K562 (cell line): ENCODE results near the gene SPOCK2. TPM values are rescaled to one million over a fixed set of nuclear protein-coding genes. Genes with fewer than 3 reads are reported as not detected.

Experiments
- ATAC-seq: fragments of 200-7000 bp; cut with Tn5 transposase; 3 replicates; pipeline ENCODE4 v1.9.1; 2020; ENCODE audit warnings: moderate library complexity
- BruUV-seq: library from RNA; stranded (reverse); fragments of 400-500 nt; replicated peaks from 2 replicates; lab custom pipeline; 2021; lab: Mats Ljungman, UMichigan
- CTCF ChIA-PET: fragments of 300-600 bp; formaldehyde crosslinking; extraction: SDS; loops from one replicate; lab custom pipeline; 2021; ENCODE audit warnings: low intra/inter-chr PET ratio; lab: Yijun Ruan, JAX
- POLR2A ChIA-PET: fragments of 300-600, 350-650 bp; sonication (Branson Sonifier 250); formaldehyde crosslinking; extraction: SDS; loops from one replicate; lab custom pipeline; 2021; ENCODE audit warnings: antibody characterized with exemption, inconsistent platforms; lab: Yijun Ruan, JAX
- DNase-seq, 4 experiments: peaks; one replicate each; pipeline versions ENCODE4 v3.0.0 to v3.0.0-alpha.2; 2011 to 2018; ENCODE audit warnings: low spot score in 3 of 4, mixed read lengths in 3 of 4; ENCODE audit errors: extremely low read depth in 1 of 4
- FAIRE-seq: peaks from 2 replicates; lab custom pipeline; 2011; peaks lifted over from hg19 to GRCh38; lab: Jason Lieb, UNC
- H2AFZ ChIP-seq: 2 replicates; pipeline ENCODE4 v1.6.0; 2011; ENCODE audit warnings: low read depth, low read length, control low read depth, inconsistent platforms
- H3K27ac ChIP-seq: fragments of 200-600 bp; 3 replicates; pipeline ENCODE4 v1.8.0; 2011; ENCODE audit warnings: low read depth, mild to moderate bottlenecking, control low read depth, inconsistent platforms, low read length, moderate library complexity, mixed read lengths; ENCODE audit errors: extremely low read depth
- H3K27me3 ChIP-seq, 2 experiments: fragments of 300-600 bp in 1 of 2; 2 replicates in 1 of 2; 3 replicates in 1 of 2; pipeline versions ENCODE4 v1.6.0 to v1.8.0; 2011; ENCODE audit warnings: inconsistent platforms in 2 of 2, low read length in 2 of 2, mild to moderate bottlenecking in 1 of 2, mixed read lengths in 1 of 2, moderate library complexity in 1 of 2; ENCODE audit not compliant: control insufficient read depth in 2 of 2, insufficient read depth in 2 of 2
- H3K36me3 ChIP-seq: fragments of 300-600 bp; 3 replicates; pipeline ENCODE4 v1.8.0; 2011; ENCODE audit warnings: mild to moderate bottlenecking, low read length, inconsistent platforms; ENCODE audit not compliant: control insufficient read depth, insufficient read depth
- H3K4me1 ChIP-seq, 2 experiments: fragments of 200-600 bp in 1 of 2; replicated peaks in 1 of 2; 2 replicates in 1 of 2; 3 replicates in 1 of 2; pipeline versions ENCODE4 v1.5.1 to v1.8.0; 2011; ENCODE audit warnings: inconsistent platforms in 2 of 2, low read length in 2 of 2, mild to moderate bottlenecking in 1 of 2, mixed read lengths in 1 of 2, moderate library complexity in 1 of 2; ENCODE audit not compliant: control insufficient read depth in 2 of 2, insufficient read depth in 2 of 2
- H3K4me2 ChIP-seq: 2 replicates; pipeline ENCODE4 v1.6.1; 2011; ENCODE audit warnings: low read length, control low read depth, inconsistent platforms, mixed read lengths; ENCODE audit not compliant: insufficient read depth
- H3K4me3 ChIP-seq: fragments of 200-600 bp; sonication (generic), shearing (Covaris generic); 2 replicates; pipeline ENCODE4 v1.5.1; 2016; ENCODE audit warnings: control low read depth, inconsistent platforms
- H3K79me2 ChIP-seq: fragments of 200-600 bp; 3 replicates; pipeline ENCODE4 v1.8.0; 2011; ENCODE audit warnings: low read length, inconsistent platforms; ENCODE audit not compliant: control insufficient read depth, insufficient read depth
- H3K9ac ChIP-seq, 2 experiments: 2 replicates each; pipeline versions ENCODE4 v1.6.0 to v1.6.1; 2011; ENCODE audit warnings: low read depth in 2 of 2, low read length in 2 of 2, control low read depth in 1 of 2, inconsistent platforms in 1 of 2, mild to moderate bottlenecking in 1 of 2, mixed read lengths in 1 of 2; ENCODE audit not compliant: insufficient read depth in 1 of 2
- H3K9me1 ChIP-seq: one replicate; pipeline ENCODE4 v1.6.0; 2011; ENCODE audit warnings: inconsistent platforms, mild to moderate bottlenecking, low read length, moderate library complexity; ENCODE audit not compliant: control insufficient read depth, insufficient read depth
- H3K9me3 ChIP-seq: replicated peaks from 2 replicates; pipeline ENCODE4 v1.5.1; 2011; ENCODE audit warnings: low read depth, low read length, inconsistent platforms; ENCODE audit not compliant: control insufficient read depth, insufficient read depth
- H4K20me1 ChIP-seq: replicated peaks from 2 replicates; pipeline ENCODE4 v1.6.1; 2011; ENCODE audit warnings: low read length, inconsistent platforms, mixed read lengths; ENCODE audit not compliant: control insufficient read depth, insufficient read depth
- ARID3B ChIP-seq: fragments of 250-450 bp; sonication (Bioruptor Pico); IDR thresholded peaks from 2 replicates; pipeline ENCODE4 v1.4.0; 2020; ENCODE audit warnings: borderline replicate concordance
- ATF3 ChIP-seq, 2 experiments: fragments of 450-650 bp in 1 of 2; sonication (generic) in 1 of 2; formaldehyde crosslinking in 1 of 2; IDR thresholded peaks in 1 of 2; conservative IDR thresholded peaks in 1 of 2; 2 replicates each; pipeline versions ENCODE4 v1.6.1 to v1.8.1; 2016 to 2023; ENCODE audit warnings: mild to moderate bottlenecking in 2 of 2, moderate library complexity in 2 of 2, inconsistent platforms in 1 of 2, missing genetic modification reagents in 1 of 2
- BCLAF1 ChIP-seq, 2 experiments: fragments of 450-650 bp in 1 of 2; IDR thresholded peaks; 2 replicates each; pipeline ENCODE4 v1.6.1; 2011 to 2017; ENCODE audit warnings: low read depth in 2 of 2, antibody characterized with exemption in 1 of 2, borderline replicate concordance in 1 of 2, low read length in 1 of 2, mild to moderate bottlenecking in 1 of 2, mixed read lengths in 1 of 2; ENCODE audit not compliant: control insufficient read depth in 1 of 2
- C11orf30 ChIP-seq: fragments of 450-650 bp; IDR thresholded peaks from 2 replicates; pipeline ENCODE4 v1.6.1; 2016; ENCODE audit warnings: low read depth, mild to moderate bottlenecking
- CBX8 ChIP-seq: fragments of 200-600 bp; sonication (generic); IDR thresholded peaks from 2 replicates; pipeline ENCODE4 v1.6.1; 2012; ENCODE audit warnings: borderline replicate concordance, mixed run types, low read depth, mild to moderate bottlenecking, moderate library complexity, mixed read lengths, low read length, control low read depth, inconsistent platforms; ENCODE audit not compliant: poor library complexity, severe bottlenecking; ENCODE audit errors: extremely low read depth
- DPF2 ChIP-seq: fragments of 450-650 bp; IDR thresholded peaks from 2 replicates; pipeline ENCODE4 v1.6.1; 2016
- GTF2B ChIP-seq: IDR thresholded peaks from 2 replicates; pipeline ENCODE4 v1.6.1; 2011; ENCODE audit not compliant: insufficient read length; ENCODE audit errors: extremely low read depth
- MAFG ChIP-seq: fragments of 450-650 bp; conservative IDR thresholded peaks from 2 replicates; pipeline ENCODE4 v1.6.1; 2016; ENCODE audit warnings: missing genetic modification characterization, missing compliant biosample characterization
- NFE2 ChIP-seq: IDR thresholded peaks from 2 replicates; pipeline ENCODE4 v1.6.1; 2014; ENCODE audit warnings: antibody characterized with exemption, low read depth
- ZNF133 ChIP-seq: fragments of 250-450 bp; sonication (Bioruptor Pico); IDR thresholded peaks from 2 replicates; pipeline ENCODE4 v1.4.0; 2020; ENCODE audit warnings: mild to moderate bottlenecking
- ZNF316 ChIP-seq: fragments of 450-650 bp; IDR thresholded peaks from 2 replicates; pipeline ENCODE4 v1.6.1; 2016
- WGBS: fragments of 100-300 bp; shearing (Covaris generic); methylation state at CpG from one replicate; pipeline ENCODE4 v1.1.6; 2016; ENCODE audit warnings: low coverage, mixed read lengths; ENCODE audit not compliant: insufficient coverage; ENCODE audit errors: missing lambda C conversion rate; 5-methylcytosine and 5-hydroxymethylcytosine counted together
- in situ Hi-C: fragments of 300-500 bp; cut with MboI; formaldehyde crosslinking; loops from 4 replicates; pipeline ENCODE4 v1.15.0; 2018; ENCODE audit warnings: inconsistent platforms, mixed read lengths
- intact Hi-C: fragments of 100-400 bp; cut with micrococcal nuclease; formaldehyde crosslinking; loops from 2 replicates; pipeline ENCODE4 v1.14.2; 2022
- polyA plus RNA-seq, 8 experiments: library from polyadenylated mRNA; depleted of rRNA in 4 of 8; stranded (reverse) in 5 of 8; unstranded in 3 of 8; fragments of >200 nt; fragmentation: Nextera tagmentation in 2 of 8; fragmentation: Illumina TruSeq in 1 of 8; extraction: Ambion mirVana in 2 of 8; extraction: Trizol in 1 of 8; gene quantifications; 2 replicates each; pipeline versions ENCODE4 v1.2.1 to v1.2.3, GENCODE V29; 2011 to 2014; ENCODE audit warnings: inconsistent platforms in 1 of 8, missing spikeins in 1 of 8
- total RNA-seq, 7 experiments: library from RNA; depleted of rRNA in 6 of 7; stranded (reverse); fragments of >200 nt in 6 of 7; fragmentation: Illumina TruSeq in 2 of 7; extraction: Trizol in 2 of 7; gene quantifications; 2 replicates each; pipeline versions ENCODE4 v1.2.1 to v1.2.3, GENCODE V29; 2011 to 2021; ENCODE audit warnings: low replicate concordance in 1 of 7

The SPOCK2 gene
- total and polyA plus RNA-seq, 9 of the 15 experiments (the other 6 are each of a cell fraction or from before 2014, with no cell fraction given): 0.04 to 0.86 (median 0.11) TPM; not detected in 2

GRCh38 chr10:72092987-72093386 lies 4.6 kb upstream of the SPOCK2 start (continued):
- TF ChIP-seq BCLAF1 (IDR thresholded peaks at IDR 0.05; ENCODE audit: borderline replicate concordance in 1 of 2, control insufficient read depth in 1 of 2, low read depth in 2 of 2, low read length in 1 of 2): no peak
- TF ChIP-seq ATF3 (IDR thresholded peaks at IDR 0.05): peak; percentile 67
- TF ChIP-seq ATF3 (CRISPR knock-in tag; conservative IDR thresholded peaks at IDR 0.05): no peak
- TF ChIP-seq, all 486 proteins: peak for 3

- FAIRE-seq: peak; percentile 46
- Histone ChIP-seq H3K27me3 (no peaks in the 10 kb centered on the region), H3K9me1 (no peaks in the 10 kb centered on the region), H3K9me3 (no peaks in the 10 kb centered on the region), H3K79me2 (no peaks in the 10 kb centered on the region), H3K27ac (0 out of 3 replicates have a peak overlapping the region, but pooled peaks have one; percentile 22), H3K4me3 (no peak overlapping the region), H4K20me1 (no peaks in the 10 kb centered on the region), H3K36me3 (peaks cover 14% of the 10 kb centered on the region; the same call in 2 of the 3 replicates), H2AFZ (peak overlapping the region; percentile 41; the same call in 1 of the 2 replicates), H3K4me2 (no peak overlapping the region), H3K4me1 (peaks cover 21 to 23% of the 10 kb centered on the region in 2 experiments), H3K9ac (no peak overlapping the region)
- WGBS: 70% methylated on average over 8 of the region's 8 CpGs
- ATAC-seq: peak; percentile 32
- no TSS peak for BruUV-seq
- in situ Hi-C loops: no loop called here
- ChIA-PET POLR2A (interaction anchor here (0.5 to 0.9 kb wide), 3 partner anchors 15 to 220 kb away, joined by 3 to 4 read pairs (median 3); no protein-coding TSS in a partner anchor), CTCF (no interaction called here)
- peak in 1 of 4 experiments; percentile 9 for DNase-seq
- intact Hi-C loops: no loop called here
- TF ChIP-seq DPF2: 0 out of 2 replicates have a peak, but pooled peaks have one; percentile 11
- peak; percentile 54 for TF ChIP-seq ZNF316
- peak; percentile 68 for TF ChIP-seq C11orf30
- TF ChIP-seq ZNF133 (CRISPR knock-in tag): no peak
- no peak for TF ChIP-seq CBX8
- no peak for TF ChIP-seq ARID3B (CRISPR knock-in tag)
- peak; percentile 39; the same call in 1 of the 2 replicates for TF ChIP-seq MAFG (tag)
- TF ChIP-seq NFE2: peak; percentile 76
- TF ChIP-seq GTF2B: no peak
Observed at GRCh38 chr10:72092171-72092924, 4.0 kb upstream of the SPOCK2 start.
